Hypothalamus (tissue), 51 donors: ENCODE data around the gene ZFX.

ENCODE experiments used
- DNase-seq, 51 donors: peaks; one replicate each; lab custom pipeline; 2025; lab: John Stamatoyannopoulos, UW

Gene ZFX

GRCh38 chrX:24231641-24232179, 82.2 kb downstream of the ZFX start:
- DNase-seq = no peak

GRCh38 chrX:24232796-24233195, 83.3 kb downstream of the ZFX start:
- DNase-seq = no peak

DNA sequence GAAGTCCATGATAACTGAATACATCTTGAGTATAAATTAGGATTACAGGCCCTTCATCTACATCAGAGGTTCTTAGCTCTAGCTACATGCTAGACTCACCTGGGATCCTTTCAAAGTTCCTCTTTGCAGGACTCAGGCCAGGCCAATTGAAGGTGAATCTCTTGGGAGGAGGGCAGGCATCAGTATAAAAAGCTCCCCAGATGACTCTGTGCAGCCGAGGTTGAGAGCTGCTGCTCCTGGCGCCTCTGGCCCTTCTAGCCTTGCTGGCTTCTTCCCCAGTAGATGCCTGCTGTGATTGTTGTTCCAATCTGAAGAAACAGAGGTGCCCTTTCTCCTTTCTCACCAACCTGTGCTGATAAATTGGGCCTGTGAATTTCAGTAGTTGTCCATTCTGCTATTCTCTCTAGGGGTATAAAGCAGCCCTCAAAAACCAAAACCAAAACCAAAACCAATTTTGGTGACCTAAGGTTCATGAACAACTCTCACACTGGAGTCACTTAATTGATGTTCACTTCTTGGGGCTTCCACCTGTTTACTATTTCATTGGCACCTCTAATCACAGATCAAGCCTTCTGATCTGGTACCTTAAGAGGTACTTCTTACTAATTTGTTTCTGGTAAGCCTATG, 85.7 kb downstream of the ZFX start:
- no peak for DNase-seq

GRCh38 chrX:24241822-24242648, 92.5 kb downstream of the ZFX start:
- DNase-seq = peak in 4 of 51 donors; percentile 0

DNA sequence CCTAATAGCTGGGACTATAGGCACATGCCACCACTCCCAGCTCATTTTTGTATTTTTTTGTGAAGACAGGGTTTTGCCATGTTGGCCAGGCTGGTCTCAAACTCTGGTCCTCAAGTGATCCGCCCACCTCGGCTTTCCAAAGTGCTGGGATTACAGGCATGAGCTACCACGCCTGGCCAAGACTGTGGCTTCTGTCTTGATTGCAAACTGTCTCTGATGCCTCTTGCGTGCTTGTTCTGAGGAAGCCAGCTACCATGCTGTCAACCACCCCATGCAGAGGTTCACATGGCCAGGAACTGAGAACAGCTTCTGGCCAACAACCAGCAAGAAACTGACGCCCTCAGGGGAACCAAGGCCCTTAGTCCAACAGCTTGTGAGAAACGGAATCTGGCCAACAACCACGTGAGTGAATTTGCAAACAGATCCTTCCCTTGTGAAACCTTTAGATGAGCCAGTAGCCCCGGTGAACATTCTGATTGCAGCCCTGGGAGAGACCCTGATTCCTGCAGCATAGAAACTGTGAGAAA, 93.2 kb downstream of the ZFX start:
- peak in 21 of 51 donors; percentile 0 to 35 (median 3) for DNase-seq

DNA sequence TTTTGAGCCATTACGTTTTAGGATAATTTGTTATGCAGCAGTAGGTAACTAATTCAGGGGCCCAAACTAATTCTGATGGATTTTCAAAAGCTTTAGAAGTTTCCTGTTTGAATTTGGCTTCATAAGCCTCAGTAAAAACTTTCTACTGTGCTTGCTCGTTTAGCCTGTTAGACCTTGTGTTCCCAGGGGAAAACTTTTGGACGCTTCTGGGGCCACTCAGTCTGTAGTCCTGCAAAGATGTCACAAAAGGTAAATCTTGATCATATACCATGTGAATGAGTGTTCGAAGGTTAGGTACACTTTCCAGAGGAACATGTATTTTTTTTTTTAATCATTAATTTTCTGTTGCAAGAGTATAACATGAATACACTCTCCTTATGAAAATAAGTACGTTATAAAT, 93.7 kb downstream of the ZFX start:
- DNase-seq = no peak

DNA sequence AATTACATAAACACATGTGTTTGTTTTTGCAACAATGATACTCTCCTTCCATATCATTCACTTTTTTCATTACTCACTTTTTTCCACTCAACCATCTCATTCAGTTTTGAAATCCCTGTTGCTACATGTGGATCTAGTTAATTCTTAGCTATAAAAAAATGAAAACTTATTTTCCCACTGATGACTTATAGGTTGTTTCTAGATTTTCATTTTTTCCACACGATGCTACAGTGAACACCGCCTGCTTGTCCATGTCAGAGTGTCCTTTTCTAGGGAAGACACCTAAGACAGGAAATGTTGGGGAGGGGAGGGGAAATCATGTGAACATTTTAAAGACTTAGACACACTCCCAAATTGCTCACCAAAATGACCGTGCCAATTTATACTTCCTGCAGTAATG, 94.2 kb downstream of the ZFX start:
- DNase-seq = no peak

- DNase-seq = no peak
Observed at GRCh38 chrX:24245202-24245601, 95.7 kb downstream of the ZFX start.

- DNase-seq = no peak
Observed at GRCh38 chrX:24248042-24248441, 98.5 kb downstream of the ZFX start.

- DNase-seq = no peak
Observed at GRCh38 chrX:24253030-24253429, 103.5 kb downstream of the ZFX start.

- no peak for DNase-seq
Observed at GRCh38 chrX:24253469-24253868, 103.9 kb downstream of the ZFX start.

GRCh38 chrX:24257011-24257410, 107.5 kb downstream of the ZFX start:
- DNase-seq = no peak

GRCh38 chrX:24259544-24260240, 110.2 kb downstream of the ZFX start:
- peak in 7 of 51 donors; percentile 0 to 8 (median 2) for DNase-seq

- DNase-seq = peak in 3 of 51 donors; percentile 0 to 5 (median 1)
Observed at GRCh38 chrX:24260842-24261550, 111.5 kb downstream of the ZFX start.

GRCh38 chrX:24262309-24262708, 112.8 kb downstream of the ZFX start:
- no peak for DNase-seq

DNA sequence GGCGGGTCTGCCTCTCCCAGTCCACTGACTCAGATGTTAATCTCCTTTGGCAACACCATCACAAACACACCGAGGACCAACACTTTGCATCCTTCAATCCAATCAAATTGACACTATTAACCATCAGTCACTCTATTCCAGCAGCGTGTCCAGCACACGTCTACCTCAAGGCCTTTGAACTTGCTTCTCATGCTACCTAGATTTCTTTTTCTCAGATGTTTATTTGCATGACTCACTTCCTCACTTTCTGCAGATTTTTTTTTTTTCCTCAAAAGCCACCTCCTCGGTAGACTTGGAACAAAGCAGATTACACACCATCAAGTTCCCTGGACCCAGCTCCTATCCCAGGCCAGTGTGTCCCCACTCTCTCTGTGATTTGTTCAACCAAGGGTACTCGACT, 114.9 kb downstream of the ZFX start:
- no peak for DNase-seq
